ENCODE measurements around the gene HSPA1B. TPM values are rescaled to one million over a fixed set of nuclear protein-coding genes. Genes with fewer than 3 reads are reported as not detected.
A peak's percentile ranks its signal among the peaks of the same experiment; 100 is the strongest.
"Not testable (repeated sequence)": the region's sequence is repeated elsewhere in the genome, so short reads cannot be mapped to it uniquely, and the experiment has no call there.

HSPA1B gene
- total RNA-seq, 1 experiment from 2014 or later = 78.6 TPM

DNA sequence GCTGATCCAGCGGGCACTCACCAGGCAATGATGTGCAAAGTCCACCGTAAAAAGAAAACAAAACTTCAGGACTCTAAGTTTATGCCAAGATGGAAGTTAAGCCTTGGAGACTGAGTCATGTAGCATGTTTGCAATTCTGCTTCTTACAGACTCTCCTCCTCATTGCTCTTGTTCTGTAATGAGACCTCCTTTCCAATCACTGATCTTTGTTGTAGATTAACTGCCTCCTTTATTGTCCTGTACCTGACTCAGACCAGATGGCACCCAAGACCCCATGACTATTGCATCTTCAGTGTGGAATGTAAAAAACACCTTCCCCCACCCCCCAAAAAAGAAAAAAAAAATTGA, 23.9 kb downstream of the HSPA1B start:
- no peaks in the 10 kb centered on the region for H3K9me3 ChIP-seq (ENCODE audit: low read length)

DNA sequence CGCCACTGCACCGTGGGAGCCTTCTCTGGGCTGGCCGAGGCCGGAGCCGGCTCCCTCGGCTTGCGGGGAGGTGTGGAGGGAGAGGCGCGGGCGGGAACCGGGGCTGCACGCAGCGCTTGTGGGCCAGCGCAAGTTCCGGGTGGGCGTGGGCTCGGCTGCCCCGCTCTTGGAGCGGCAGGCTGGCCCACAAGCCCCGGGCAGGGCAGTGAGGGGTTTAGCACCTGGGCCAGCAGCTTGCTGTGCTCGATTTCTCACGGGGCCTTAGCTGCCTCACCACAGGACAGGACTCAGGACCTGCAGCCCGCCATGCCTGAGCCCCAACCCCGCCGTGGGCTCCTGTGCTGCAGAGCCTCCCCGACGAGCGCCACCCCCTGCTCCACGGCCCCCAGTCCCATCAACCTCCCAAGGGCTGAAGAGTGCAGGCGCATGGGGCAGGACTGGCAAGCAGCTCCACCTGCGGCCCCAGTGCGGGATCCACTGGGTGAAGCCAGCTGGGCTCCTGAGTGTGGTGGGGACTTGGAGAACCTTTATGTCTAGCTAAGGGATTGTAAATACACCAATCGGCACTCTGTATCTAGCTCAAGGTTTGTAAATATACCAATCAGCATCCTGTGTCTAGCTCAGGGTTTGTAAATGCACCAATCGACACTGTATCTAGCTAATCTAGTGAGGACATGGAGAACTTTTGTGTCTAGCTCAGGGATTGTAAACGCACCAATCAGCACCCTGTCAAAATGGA, 24.6 kb downstream of the HSPA1B start:
- not testable (repeated sequence) for H3K9me3 ChIP-seq (ENCODE audit: low read length); H4K20me1 ChIP-seq (ENCODE audit: insufficient read depth, low read depth, low read length); H2AFZ ChIP-seq (ENCODE audit: low read length); H3K79me2 ChIP-seq (ENCODE audit: low read length); H3K36me3 ChIP-seq (ENCODE audit: insufficient read depth, low read length); H3K4me2 ChIP-seq (ENCODE audit: low read depth, low read length, poor library complexity, severe bottlenecking); DNase-seq; H3K27me3 ChIP-seq (ENCODE audit: low read length); H3K9ac ChIP-seq (ENCODE audit: low read length); H3K27ac ChIP-seq (ENCODE audit: low read length); H3K4me3 ChIP-seq (ENCODE audit: low read length); H3K4me1 ChIP-seq (ENCODE audit: low read length); H3K9me2 ChIP-seq (replicated peaks; ENCODE audit: insufficient read depth, low read length)

More for the DNA sequence above, 23.9 kb downstream of the HSPA1B start:
- Histone ChIP-seq H4K20me1 (ENCODE audit: insufficient read depth, low read depth, low read length) (no peaks in the 10 kb centered on the region), H2AFZ (ENCODE audit: low read length) (no peak overlapping the region), H3K36me3 (ENCODE audit: insufficient read depth, low read length) (no peaks in the 10 kb centered on the region), H3K27me3 (ENCODE audit: low read length) (no peaks in the 10 kb centered on the region), H3K9ac (ENCODE audit: low read length) (no peak overlapping the region), H3K79me2 (ENCODE audit: low read length) (no peaks in the 10 kb centered on the region), H3K4me3 (ENCODE audit: low read length) (no peak overlapping the region), H3K27ac (ENCODE audit: low read length) (no peak overlapping the region), H3K9me2 (replicated peaks; ENCODE audit: insufficient read depth, low read length) (no peaks in the 10 kb centered on the region), H3K4me1 (ENCODE audit: low read length) (no peaks in the 10 kb centered on the region), H3K4me2 (ENCODE audit: low read depth, low read length, poor library complexity, severe bottlenecking) (no peak overlapping the region)
- no peak for DNase-seq

DNA sequence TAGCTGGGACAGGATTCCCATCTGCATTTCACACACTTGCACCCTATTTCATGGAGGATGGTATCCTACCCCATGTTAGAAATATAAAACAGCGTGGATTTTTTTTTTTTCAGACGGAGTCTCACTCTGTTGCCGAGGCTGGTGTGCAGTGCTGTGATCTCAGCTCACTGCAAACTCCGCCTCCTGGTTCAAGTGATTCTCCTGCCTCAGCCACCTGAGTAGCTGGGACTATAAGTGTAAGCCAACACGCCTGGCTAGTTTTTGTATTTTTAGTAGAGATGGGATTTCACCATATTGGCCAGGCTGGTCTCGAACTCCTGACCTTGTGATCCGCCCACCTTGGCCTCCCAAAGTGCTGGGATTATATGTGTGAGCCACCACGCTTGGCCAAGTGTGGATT, 30.2 kb downstream of the HSPA1B start:
- H2AFZ ChIP-seq (ENCODE audit: low read length); H4K20me1 ChIP-seq (ENCODE audit: insufficient read depth, low read depth, low read length); H3K79me2 ChIP-seq (ENCODE audit: low read length); H3K4me3 ChIP-seq (ENCODE audit: low read length); H3K27ac ChIP-seq (ENCODE audit: low read length); H3K4me2 ChIP-seq (ENCODE audit: low read depth, low read length, poor library complexity, severe bottlenecking); H3K9me3 ChIP-seq (ENCODE audit: low read length); H3K36me3 ChIP-seq (ENCODE audit: insufficient read depth, low read length); DNase-seq; H3K27me3 ChIP-seq (ENCODE audit: low read length); H3K9me2 ChIP-seq (replicated peaks; ENCODE audit: insufficient read depth, low read length); H3K9ac ChIP-seq (ENCODE audit: low read length): not testable (repeated sequence)
- peaks cover 11% of the 10 kb centered on the region for H3K4me1 ChIP-seq (ENCODE audit: low read length)

DNA sequence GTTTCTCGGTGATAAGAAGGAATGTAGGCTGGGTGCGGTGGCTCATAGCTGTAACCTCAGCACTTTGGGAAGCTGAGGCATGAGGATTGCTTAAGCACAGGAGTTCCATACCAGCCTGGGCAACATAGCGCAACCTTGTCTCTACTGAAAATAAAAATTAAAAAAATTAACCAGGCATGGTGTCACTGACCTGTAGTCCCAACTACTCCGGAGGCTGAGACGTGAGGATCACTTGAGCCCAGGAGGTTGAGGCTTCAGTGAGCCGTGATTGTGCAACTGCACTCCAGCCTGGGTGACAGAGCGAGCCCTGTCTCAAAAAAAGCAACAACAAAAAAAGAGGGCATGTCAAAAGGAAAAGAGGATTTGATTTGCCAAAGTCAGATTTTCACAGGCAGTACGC, 31.2 kb downstream of the HSPA1B start:
- no peaks in the 10 kb centered on the region for H3K27me3 ChIP-seq (ENCODE audit: low read length)
- no peak overlapping the region for H3K4me3 ChIP-seq (ENCODE audit: low read length)
- H3K27ac ChIP-seq (ENCODE audit: low read length) = no peak overlapping the region
- H3K9ac ChIP-seq (ENCODE audit: low read length) = no peak overlapping the region
- no peak overlapping the region for H3K4me2 ChIP-seq (ENCODE audit: low read depth, low read length, poor library complexity, severe bottlenecking)
- H2AFZ ChIP-seq (ENCODE audit: low read length) = no peak overlapping the region
- H3K9me3 ChIP-seq (ENCODE audit: low read length) = no peaks in the 10 kb centered on the region
- no peaks in the 10 kb centered on the region for H4K20me1 ChIP-seq (ENCODE audit: insufficient read depth, low read depth, low read length)
- no peaks in the 10 kb centered on the region for H3K9me2 ChIP-seq (replicated peaks; ENCODE audit: insufficient read depth, low read length)
- no peaks in the 10 kb centered on the region for H3K79me2 ChIP-seq (ENCODE audit: low read length)
- H3K4me1 ChIP-seq (ENCODE audit: low read length) = peaks cover 18% of the 10 kb centered on the region
- H3K36me3 ChIP-seq (ENCODE audit: insufficient read depth, low read length) = no peaks in the 10 kb centered on the region; the same call in 1 of the 2 replicates
- DNase-seq = no peak

DNA sequence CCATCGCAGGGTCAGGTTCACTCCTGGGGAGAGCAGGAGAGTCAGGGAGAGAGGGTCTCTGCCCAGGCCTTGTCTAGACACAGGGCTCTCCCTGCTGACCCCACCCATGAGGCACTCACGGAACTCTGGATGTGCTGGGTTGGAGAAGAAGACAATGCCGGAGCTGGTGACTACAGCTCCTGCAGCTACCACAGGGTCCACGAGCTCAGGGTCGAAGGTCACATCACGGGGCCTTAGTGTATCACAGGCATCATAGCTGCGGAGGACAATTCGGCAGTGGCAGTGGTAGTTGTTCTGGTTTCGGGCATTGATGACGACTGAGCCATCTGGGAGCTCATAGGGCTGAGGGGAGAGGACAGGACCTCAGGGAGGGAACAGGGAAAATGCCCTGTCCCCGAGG, 32.4 kb downstream of the HSPA1B start:
- Histone ChIP-seq H2AFZ (ENCODE audit: low read length) (no peak overlapping the region), H3K9ac (ENCODE audit: low read length) (no peak overlapping the region), H4K20me1 (ENCODE audit: insufficient read depth, low read depth, low read length) (no peaks in the 10 kb centered on the region), H3K4me1 (ENCODE audit: low read length) (peaks cover 22% of the 10 kb centered on the region), H3K27me3 (ENCODE audit: low read length) (no peaks in the 10 kb centered on the region), H3K27ac (ENCODE audit: low read length) (no peak overlapping the region), H3K4me3 (ENCODE audit: low read length) (no peak overlapping the region), H3K79me2 (ENCODE audit: low read length) (no peaks in the 10 kb centered on the region), H3K4me2 (ENCODE audit: low read depth, low read length, poor library complexity, severe bottlenecking) (no peak overlapping the region), H3K9me2 (replicated peaks; ENCODE audit: insufficient read depth, low read length) (no peaks in the 10 kb centered on the region), H3K9me3 (ENCODE audit: low read length) (no peaks in the 10 kb centered on the region), H3K36me3 (ENCODE audit: insufficient read depth, low read length) (no peaks in the 10 kb centered on the region; the same call in 1 of the 2 replicates)
- DNase-seq = no peak

DNA sequence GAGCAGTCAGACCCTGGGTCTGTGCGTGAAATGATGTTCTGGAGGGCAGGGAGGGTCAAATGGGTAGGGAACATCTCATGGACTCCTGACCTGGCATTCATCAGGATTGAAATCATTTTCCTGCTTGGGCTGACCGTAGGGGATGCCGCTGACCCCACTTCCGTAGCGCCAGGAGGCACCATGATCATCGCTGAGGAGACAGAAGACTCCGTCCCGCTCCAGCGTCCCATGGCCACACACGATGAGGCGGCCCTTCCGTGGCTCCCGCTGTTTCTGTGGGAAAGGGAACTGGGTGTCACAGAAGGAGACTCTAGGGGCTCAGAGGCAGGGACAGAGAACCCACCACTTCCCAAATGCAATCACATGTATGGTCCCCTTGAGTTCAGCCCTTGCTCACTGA, 32.8 kb downstream of the HSPA1B start:
- no peaks in the 10 kb centered on the region for H3K27me3 ChIP-seq (ENCODE audit: low read length)
- H3K4me3 ChIP-seq (ENCODE audit: low read length) = no peak overlapping the region
- DNase-seq = no peak
- H3K4me2 ChIP-seq (ENCODE audit: low read depth, low read length, poor library complexity, severe bottlenecking) = no peak overlapping the region
- H2AFZ ChIP-seq (ENCODE audit: low read length) = no peak overlapping the region
- H3K4me1 ChIP-seq (ENCODE audit: low read length) = peaks cover 22% of the 10 kb centered on the region
- no peak overlapping the region for H3K27ac ChIP-seq (ENCODE audit: low read length)
- no peaks in the 10 kb centered on the region for H4K20me1 ChIP-seq (ENCODE audit: insufficient read depth, low read depth, low read length)
- no peak overlapping the region for H3K9ac ChIP-seq (ENCODE audit: low read length)
- H3K9me3 ChIP-seq (ENCODE audit: low read length) = no peaks in the 10 kb centered on the region
- no peaks in the 10 kb centered on the region for H3K79me2 ChIP-seq (ENCODE audit: low read length)
- H3K9me2 ChIP-seq (replicated peaks; ENCODE audit: insufficient read depth, low read length) = no peaks in the 10 kb centered on the region
- no peaks in the 10 kb centered on the region; the same call in 1 of the 2 replicates for H3K36me3 ChIP-seq (ENCODE audit: insufficient read depth, low read length)

DNA sequence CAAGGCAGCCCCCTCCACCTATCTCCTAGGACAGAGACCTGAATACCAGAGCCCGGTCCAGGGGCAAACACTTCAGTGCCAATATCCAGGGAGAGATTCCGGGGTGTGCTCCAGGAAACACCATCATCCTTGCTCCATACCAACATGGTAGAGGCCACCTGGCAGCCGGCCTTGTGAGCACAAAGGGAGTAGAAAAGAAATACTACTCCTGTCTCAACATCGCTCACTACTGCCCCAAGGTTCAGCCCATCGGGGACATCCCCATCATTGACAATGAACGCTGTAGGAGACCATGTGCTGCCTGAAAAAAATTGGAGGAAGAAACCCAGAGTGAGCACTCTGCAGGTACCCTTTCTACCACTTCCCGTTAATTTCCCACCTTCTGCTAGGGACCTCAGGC, 33.6 kb downstream of the HSPA1B start:
- no peaks in the 10 kb centered on the region for H3K9me3 ChIP-seq (ENCODE audit: low read length)
- H3K27me3 ChIP-seq (ENCODE audit: low read length) = no peaks in the 10 kb centered on the region
- H3K27ac ChIP-seq (ENCODE audit: low read length) = no peak overlapping the region
- no peaks in the 10 kb centered on the region; the same call in 1 of the 2 replicates for H3K36me3 ChIP-seq (ENCODE audit: insufficient read depth, low read length)
- H3K4me2 ChIP-seq (ENCODE audit: low read depth, low read length, poor library complexity, severe bottlenecking) = no peak overlapping the region
- H3K9ac ChIP-seq (ENCODE audit: low read length) = no peak overlapping the region; the same call in 1 of the 2 replicates
- H4K20me1 ChIP-seq (ENCODE audit: insufficient read depth, low read depth, low read length) = no peaks in the 10 kb centered on the region
- no peaks in the 10 kb centered on the region for H3K79me2 ChIP-seq (ENCODE audit: low read length)
- no peak overlapping the region for H3K4me3 ChIP-seq (ENCODE audit: low read length)
- DNase-seq = no peak
- H3K9me2 ChIP-seq (replicated peaks; ENCODE audit: insufficient read depth, low read length) = no peaks in the 10 kb centered on the region
- peaks cover 22% of the 10 kb centered on the region for H3K4me1 ChIP-seq (ENCODE audit: low read length)
- no peak overlapping the region for H2AFZ ChIP-seq (ENCODE audit: low read length)

DNA sequence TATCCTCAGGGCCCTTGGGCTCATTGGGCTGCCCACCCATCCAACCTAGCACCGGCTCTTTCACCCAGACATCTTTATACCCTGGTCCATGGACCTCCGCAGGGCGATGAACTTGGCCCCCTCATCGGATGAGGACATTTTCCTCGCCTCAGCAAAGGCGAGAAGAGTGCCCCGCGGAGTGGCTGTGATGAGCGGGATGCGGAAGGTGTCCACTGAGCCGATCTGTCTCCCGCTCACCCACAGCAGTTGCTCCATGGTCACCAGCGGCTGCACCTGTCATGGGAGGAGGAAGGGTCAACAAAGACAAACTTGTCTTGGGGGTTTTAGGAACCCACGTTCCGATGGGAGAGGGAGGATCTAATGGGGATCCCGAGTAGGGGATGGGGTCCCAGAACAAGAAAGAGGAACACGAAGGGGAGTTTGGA, 34.4 kb downstream of the HSPA1B start:
- H3K27ac ChIP-seq (ENCODE audit: low read length) = no peak overlapping the region
- H3K9ac ChIP-seq (ENCODE audit: low read length) = peak overlapping the region; percentile 79
- H3K9me2 ChIP-seq (replicated peaks; ENCODE audit: insufficient read depth, low read length) = no peaks in the 10 kb centered on the region
- peaks cover 22% of the 10 kb centered on the region for H3K4me1 ChIP-seq (ENCODE audit: low read length)
- DNase-seq = no peak
- H3K79me2 ChIP-seq (ENCODE audit: low read length) = no peaks in the 10 kb centered on the region
- no peaks in the 10 kb centered on the region for H3K27me3 ChIP-seq (ENCODE audit: low read length)
- H4K20me1 ChIP-seq (ENCODE audit: insufficient read depth, low read depth, low read length) = no peaks in the 10 kb centered on the region
- peak overlapping the region; percentile 86 for H3K4me3 ChIP-seq (ENCODE audit: low read length)
- peak overlapping the region; percentile 89 for H3K4me2 ChIP-seq (ENCODE audit: low read depth, low read length, poor library complexity, severe bottlenecking)
- no peaks in the 10 kb centered on the region; the same call in 1 of the 2 replicates for H3K36me3 ChIP-seq (ENCODE audit: insufficient read depth, low read length)
- no peaks in the 10 kb centered on the region for H3K9me3 ChIP-seq (ENCODE audit: low read length)
- no peak overlapping the region for H2AFZ ChIP-seq (ENCODE audit: low read length)

Measured in Karpas-422 (cell line).